GM12874 (cell line): ENCODE data around the gene KRT2.

Experiments
- CTCF ChIP-seq: IDR thresholded peaks from 2 replicates; pipeline ENCODE4 v1.5.1; 2011; ENCODE audit warnings: low read depth, mild to moderate bottlenecking, control low read depth, low read length, moderate library complexity; ENCODE audit not compliant: insufficient read depth

KRT2 gene

GRCh38 chr12:52695039-52695438 lies 43.0 kb upstream of the KRT2 start:
- no peak for TF ChIP-seq CTCF

GRCh38 chr12:52694151-52694550 lies 42.1 kb upstream of the KRT2 start:
- TF ChIP-seq CTCF, result no peak

GRCh38 chr12:52693261-52693660 lies 41.2 kb upstream of the KRT2 start:
- TF ChIP-seq CTCF, result no peak

GRCh38 chr12:52692254-52692653 lies 40.2 kb upstream of the KRT2 start:
- no peak for TF ChIP-seq CTCF

GRCh38 chr12:52691841-52692150 lies 39.8 kb upstream of the KRT2 start:
- TF ChIP-seq CTCF, result no peak

- TF ChIP-seq CTCF, result no peak
Measured at GRCh38 chr12:52691076-52691840, 39.2 kb upstream of the KRT2 start.

- no peak for TF ChIP-seq CTCF
Measured at GRCh38 chr12:52690351-52691075, 38.5 kb upstream of the KRT2 start.
